ENCODE results near the gene PDP2.
A peak's percentile ranks its signal among the peaks of the same experiment; 100 is the strongest.
"Not testable (repeated sequence)": the region's sequence is repeated elsewhere in the genome, so short reads cannot be mapped to it uniquely, and the experiment has no call there.

PDP2 gene

GRCh38 chr16:66923247-66923731 lies 43.0 kb downstream of the PDP2 start:
- no peak for DNase-seq

DNA sequence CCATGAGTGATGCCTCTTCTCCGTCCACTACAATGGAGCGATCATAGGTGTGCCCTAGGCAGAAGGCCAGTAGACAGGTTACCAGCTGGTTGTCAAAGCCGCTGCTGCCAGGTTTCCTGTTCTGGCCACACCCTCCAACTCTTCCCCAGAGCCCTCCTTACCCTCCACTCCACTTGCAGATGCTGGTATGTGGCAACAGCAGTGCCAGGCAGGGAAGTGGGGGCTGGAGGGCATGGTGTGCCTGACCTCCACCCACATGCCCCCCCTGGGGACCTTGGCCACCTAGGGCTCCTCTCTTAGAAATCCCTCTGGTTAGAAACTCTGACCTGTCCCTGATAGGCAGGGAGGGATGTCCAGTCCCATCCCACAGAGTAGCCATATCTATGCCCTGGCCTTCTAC lies 43.6 kb downstream of the PDP2 start:
- no peak for DNase-seq

DNA sequence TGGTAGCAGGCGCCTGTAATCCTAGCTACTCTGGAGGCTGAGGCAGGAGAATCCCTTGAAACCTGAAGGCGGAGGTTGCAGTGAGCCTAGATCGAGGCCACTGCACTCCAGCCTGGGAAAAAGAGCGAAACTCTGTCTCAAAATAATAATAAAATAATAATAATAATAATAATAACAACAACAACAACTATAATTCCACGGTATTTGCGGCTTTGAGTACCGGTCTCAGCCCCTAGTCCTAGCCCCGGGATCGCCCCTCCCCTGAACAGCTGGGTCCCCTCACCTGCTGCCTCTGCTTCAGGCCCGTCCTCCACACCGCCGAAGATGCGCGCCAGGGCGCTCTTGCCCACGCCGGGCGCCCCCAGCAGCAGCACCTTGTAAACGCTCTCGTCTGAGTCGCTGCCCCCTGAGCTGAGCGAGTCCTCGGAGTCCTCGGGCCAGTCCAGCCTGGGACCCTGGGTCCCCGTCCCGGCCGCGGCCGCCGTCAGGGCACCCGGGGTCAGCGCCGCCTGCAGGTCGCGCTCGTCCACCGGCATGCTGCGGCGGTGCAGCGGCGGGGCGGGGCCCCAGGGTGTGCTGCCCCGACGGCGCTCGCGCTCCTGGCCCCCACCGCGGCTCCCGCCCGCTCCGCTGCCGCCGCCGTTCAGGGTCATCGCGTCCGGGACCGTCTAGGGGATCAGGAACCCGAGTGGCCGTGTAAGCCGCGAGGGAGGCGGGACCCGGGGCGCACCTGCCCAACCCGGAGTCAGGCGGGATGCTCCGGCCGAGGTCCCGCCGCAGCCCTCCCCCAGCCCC lies 44.4 kb downstream of the PDP2 start:
- DNase-seq: peak; percentile 40

GRCh38 chr16:66925322-66925840 lies 45.1 kb downstream of the PDP2 start, which contains the start of gene RRAD:
Gene RRAD (minus strand): TSS chr16:66925535. CDS start chr16:66925179, 356 bp downstream.
- no peak for DNase-seq

DNA sequence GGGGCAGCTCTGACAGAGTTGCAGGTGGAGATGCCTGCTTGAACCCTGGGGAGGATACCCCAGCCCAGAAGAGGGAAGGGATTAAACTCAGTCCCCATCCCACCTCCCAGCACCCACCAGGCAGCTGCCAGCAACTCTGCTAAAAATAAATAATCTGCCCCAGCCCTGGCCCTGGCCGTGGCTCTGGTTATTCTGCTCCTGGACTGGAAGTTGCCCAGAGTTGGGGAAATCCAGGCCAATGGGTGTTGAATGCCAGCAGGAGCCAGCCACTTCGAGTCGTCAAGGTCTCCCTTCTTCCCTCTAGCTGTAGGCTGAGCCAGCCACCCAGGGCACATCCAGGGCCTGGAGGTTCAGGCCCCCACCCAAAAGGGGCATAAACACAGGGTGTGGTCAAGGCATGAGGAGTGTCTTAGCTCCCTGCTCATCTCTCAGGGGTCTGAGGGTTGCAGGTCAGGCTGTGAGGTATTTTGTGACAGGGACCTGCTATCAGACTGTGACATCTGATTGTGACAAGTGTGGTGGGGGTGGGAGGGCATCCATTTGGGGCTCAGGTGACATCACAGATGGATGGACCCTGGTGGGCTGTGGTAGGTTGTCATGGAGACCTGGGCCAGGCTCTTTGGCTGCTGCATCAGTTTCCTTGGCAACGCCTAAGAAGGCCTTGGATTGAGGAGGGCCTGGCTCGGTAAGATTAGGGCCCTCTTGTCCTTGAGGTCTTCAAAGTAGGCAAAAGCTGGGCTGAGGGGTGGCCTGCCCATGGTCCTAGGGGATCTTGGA lies 46.0 kb downstream of the PDP2 start:
- DNase-seq: no peak

GRCh38 chr16:66926961-66927436 lies 46.7 kb downstream of the PDP2 start:
- DNase-seq: no peak

- no peak for DNase-seq
Observed at GRCh38 chr16:66927918-66928649, 47.8 kb downstream of the PDP2 start.

DNA sequence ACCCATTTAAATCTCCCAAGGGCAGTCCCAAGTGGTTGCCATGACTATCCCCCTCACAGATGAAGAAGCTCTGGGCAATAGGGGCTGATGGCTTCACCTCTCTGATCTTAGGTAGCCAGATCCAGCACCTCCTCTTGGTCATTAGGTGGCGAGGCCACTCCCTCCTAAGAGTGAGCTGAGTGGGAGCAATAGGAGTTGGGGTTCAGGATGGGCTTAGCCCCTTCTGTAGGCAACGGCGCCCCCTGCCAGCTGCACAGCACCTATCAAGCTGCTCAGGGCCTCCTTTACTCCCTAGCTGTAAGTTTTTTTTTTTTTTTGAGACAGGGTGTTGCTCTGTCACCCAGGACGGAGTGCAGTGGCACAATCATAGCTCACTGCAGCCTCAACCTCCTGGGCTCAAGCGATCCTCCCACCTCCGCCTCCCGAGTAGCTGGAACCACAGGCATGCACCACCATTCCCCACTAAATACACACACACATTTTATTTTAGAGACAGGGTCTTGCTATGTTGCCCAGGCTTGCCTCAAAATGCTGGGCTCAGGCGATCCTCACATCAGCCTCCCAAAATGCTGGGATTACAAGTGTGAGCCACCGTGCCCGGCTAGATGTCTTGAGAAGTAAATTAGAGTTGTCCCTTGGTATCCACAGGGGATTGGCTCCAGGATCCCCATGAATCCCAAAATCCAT lies 48.5 kb downstream of the PDP2 start:
- peak; percentile 39 for DNase-seq

DNA sequence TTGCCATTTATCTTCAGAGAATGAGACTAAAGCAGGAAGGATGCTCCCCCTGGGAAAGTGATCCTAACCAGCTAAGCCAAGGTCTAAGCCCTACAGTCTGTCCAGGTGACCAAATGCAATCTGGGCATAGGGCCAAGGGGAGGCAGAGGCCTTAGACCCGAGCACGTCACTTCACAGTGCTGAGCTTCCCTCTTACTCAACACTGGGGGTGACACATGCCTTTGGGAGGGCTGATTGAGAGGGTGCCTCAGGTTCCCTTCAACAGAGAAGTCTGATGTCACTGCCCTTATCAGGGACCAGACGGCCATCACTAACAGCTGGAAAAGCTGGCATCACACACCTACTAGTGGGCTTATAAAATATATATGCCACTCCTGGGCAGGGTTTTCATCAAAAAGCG lies 49.9 kb downstream of the PDP2 start:
- DNase-seq: no peak

GRCh38 chr16:66931665-66932064 lies 51.4 kb downstream of the PDP2 start:
- DNase-seq: no peak

GRCh38 chr16:66932076-66932475 lies 51.8 kb downstream of the PDP2 start:
- no peak for DNase-seq

GRCh38 chr16:66933776-66934137 lies 53.4 kb downstream of the PDP2 start:
- DNase-seq: peak; percentile 51

DNA sequence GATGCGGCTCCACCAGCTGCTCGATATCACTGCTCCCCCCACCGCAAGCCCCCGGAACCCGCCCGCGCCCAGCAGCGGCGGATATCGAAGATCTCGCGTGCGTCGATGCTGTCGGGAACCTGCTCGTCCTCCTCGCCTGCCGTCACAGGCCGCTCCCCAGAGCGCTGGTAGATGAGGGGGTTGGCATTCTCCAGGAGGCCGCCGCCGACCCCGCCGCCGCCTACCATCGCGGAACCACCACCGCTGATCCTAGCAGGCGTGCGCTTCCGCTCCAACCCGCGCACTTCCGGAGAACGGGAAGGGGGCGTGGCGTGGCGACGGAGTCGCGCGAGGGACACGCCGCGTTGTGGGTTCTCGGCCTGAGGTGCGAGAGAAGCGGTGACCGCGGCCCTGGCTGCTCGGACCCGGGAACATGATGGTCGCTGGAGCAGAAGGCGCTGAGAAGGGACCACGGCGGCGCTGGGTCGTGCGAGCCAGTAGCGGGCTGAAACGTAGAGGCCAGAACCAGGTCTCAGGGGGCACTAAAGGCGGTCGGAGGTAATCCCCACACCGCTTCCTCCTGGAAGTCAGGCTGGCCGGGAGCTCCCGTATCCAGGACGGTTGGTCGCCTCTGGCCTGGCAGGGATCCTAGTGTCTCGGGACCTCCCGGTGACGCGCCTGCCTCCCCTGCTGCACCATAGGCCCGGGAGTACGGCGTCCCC lies 54.0 kb downstream of the PDP2 start, which contains the start of gene CIAO2B:
Gene CIAO2B (minus strand): TSS at position 265 of the 701 bp plus-strand sequence. CDS start 38 bp downstream, at position 227.
- peak; percentile 90 for DNase-seq

- not testable (repeated sequence) for DNase-seq
Observed at GRCh38 chr16:66934839-66935313, 54.6 kb downstream of the PDP2 start.

- no peak for DNase-seq
Observed at GRCh38 chr16:66935314-66936011, 55.1 kb downstream of the PDP2 start, which contains the start of gene CES2. Gene CES2 (plus strand): TSS chr16:66935516. CDS start chr16:66935636, 120 bp downstream.

DNA sequence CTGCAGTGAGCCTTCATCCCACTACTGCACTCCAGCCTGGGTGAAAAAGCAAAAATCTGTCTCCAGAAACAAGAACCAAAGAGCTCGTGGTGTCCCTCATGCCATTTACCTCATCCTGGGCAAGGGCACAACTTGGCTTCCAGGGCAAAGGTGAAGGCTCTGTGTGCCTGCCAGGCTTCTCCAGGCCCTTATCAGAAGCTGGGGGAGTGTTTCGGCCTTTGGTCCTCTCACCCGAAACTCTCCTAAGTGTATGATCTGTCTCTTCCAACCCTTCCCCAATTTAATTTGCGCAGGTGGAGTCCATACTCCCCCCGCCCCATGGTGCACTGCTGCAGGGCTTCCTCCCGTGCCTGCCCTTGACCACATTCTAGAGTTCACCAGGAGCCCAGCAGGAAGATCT lies 56.1 kb downstream of the PDP2 start:
- no peak for DNase-seq

DNA sequence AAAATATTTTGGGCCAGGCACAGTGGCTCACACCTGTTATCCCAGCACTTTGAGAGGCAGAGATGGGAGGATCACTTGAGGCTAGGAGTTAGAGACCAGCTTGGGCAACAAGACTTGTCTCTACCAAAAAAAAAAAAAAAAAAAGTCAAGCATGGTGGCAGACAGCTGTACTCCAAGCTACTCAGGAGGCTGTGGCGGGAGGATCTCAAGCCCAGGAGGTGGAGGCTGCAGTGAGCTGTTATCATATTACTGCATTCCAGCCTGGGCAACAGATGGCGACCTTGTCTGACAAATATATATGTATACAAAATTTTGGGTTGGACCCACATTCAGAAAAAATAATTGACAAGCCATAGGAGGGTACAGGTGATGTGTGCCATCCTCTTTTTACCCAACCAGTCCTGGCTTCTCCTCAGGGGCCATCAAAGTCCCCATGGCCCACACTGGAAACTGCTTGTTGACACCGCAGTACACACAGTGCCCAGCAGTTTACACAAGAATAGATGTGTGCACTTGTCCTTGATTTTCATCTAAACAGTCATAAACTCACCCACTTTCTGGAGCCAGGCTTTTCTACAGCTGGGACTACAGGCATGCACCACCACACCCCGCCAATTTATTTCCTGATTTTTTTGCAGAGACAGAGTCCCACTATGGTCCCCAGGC lies 56.7 kb downstream of the PDP2 start:
- DNase-seq: no peak

DNA sequence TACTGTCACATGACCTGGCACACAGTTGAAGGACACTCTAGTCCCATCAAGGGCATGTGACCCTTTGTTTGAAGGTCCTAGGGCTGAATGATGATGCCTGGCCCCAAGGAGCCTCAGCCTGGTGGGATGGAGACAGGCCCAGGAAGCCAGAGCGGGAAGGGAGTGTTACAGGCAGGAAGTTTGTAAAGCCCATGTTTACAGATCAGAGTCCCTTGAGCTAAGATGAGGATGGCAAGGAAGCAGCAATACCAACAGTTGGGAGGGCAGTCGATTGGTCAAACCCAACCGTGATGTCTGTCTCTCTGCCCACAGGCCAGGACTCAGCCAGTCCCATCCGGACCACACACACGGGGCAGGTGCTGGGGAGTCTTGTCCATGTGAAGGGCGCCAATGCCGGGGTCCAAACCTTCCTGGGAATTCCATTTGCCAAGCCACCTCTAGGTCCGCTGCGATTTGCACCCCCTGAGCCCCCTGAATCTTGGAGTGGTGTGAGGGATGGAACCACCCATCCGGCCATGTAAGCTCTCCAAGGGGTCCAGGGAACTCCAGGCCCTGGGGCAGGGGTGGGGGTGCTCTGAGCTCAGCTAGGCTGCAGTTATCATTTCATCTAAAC lies 57.5 kb downstream of the PDP2 start:
- no peak for DNase-seq

GRCh38 chr16:66939366-66939765 lies 59.1 kb downstream of the PDP2 start:
- no peak for DNase-seq

DNA sequence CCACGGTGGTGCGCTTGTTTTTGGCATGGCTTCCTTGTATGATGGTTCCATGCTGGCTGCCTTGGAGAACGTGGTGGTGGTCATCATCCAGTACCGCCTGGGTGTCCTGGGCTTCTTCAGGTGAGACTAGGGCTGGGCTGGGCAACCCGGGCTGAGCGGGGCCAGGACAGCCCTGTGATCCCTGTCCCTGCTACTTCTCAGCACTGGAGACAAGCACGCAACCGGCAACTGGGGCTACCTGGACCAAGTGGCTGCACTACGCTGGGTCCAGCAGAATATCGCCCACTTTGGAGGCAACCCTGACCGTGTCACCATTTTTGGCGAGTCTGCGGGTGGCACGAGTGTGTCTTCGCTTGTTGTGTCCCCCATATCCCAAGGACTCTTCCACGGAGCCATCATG lies 59.9 kb downstream of the PDP2 start:
- no peak for DNase-seq

Measured in stimulated activated CD4-positive, alpha-beta T cell treated with anti-CD3 and anti-CD28 coated beads, Interleukin-4, amount 100 ng/mL, for 1 hour (primary cell).